Smooth muscle cell (in vitro differentiated cells): ENCODE data around the gene ACP3. TPM values are rescaled to one million over a fixed set of nuclear protein-coding genes. Genes with fewer than 3 reads are reported as not detected.

Experiments
- DNase-seq: peaks from one replicate; lab custom pipeline; 2025; ENCODE audit not compliant: unreplicated experiment; lab: John Stamatoyannopoulos, UW
- H2AFZ ChIP-seq: fragments of 200-600 bp; sonication (generic); 2 replicates; pipeline ENCODE4 v1.6.0; 2016; ENCODE audit warnings: antibody characterized with exemption, low read depth, mild to moderate bottlenecking
- H3F3A ChIP-seq: fragments of 200-600 bp; sonication (generic); 2 replicates; pipeline ENCODE4 v1.6.0; 2017; ENCODE audit warnings: antibody characterized with exemption, low read depth
- H3K27ac ChIP-seq: fragments of 200-600 bp; sonication (generic); 2 replicates; pipeline ENCODE4 v1.5.1; 2016; ENCODE audit warnings: low read depth, mild to moderate bottlenecking
- H3K27me3 ChIP-seq: fragments of 200-600 bp; sonication (generic); 2 replicates; pipeline ENCODE4 v1.6.1; 2016; ENCODE audit warnings: low read depth, mild to moderate bottlenecking
- H3K36me3 ChIP-seq: fragments of 200-600 bp; sonication (generic); 2 replicates; pipeline ENCODE4 v1.5.1; 2016; ENCODE audit warnings: low read depth
- H3K4me1 ChIP-seq: fragments of 200-600 bp; sonication (generic); 2 replicates; pipeline ENCODE4 v1.5.1; 2016; ENCODE audit warnings: low read depth
- H3K4me2 ChIP-seq: fragments of 200-600 bp; sonication (generic); 2 replicates; pipeline ENCODE4 v1.6.0; 2016; ENCODE audit warnings: mild to moderate bottlenecking
- H3K4me3 ChIP-seq: fragments of 200-600 bp; sonication (generic); 2 replicates; pipeline ENCODE4 v1.5.1; 2016; ENCODE audit warnings: mild to moderate bottlenecking
- H3K79me2 ChIP-seq: fragments of 200-600 bp; sonication (generic); 2 replicates; pipeline ENCODE4 v1.6.0; 2016; ENCODE audit warnings: low read depth, mild to moderate bottlenecking
- H3K9ac ChIP-seq: fragments of 200-600 bp; sonication (generic); 2 replicates; pipeline ENCODE4 v1.6.0; 2016; ENCODE audit warnings: low read depth
- H3K9me3 ChIP-seq: fragments of 200-600 bp; sonication (generic); replicated peaks from 2 replicates; pipeline ENCODE4 v1.5.1; 2016; ENCODE audit warnings: low read depth
- H4K20me1 ChIP-seq: fragments of 200-600 bp; sonication (generic); 2 replicates; pipeline ENCODE4 v1.6.0; 2016; ENCODE audit warnings: low read depth
- WGBS: methylation state at CpG from one replicate; pipeline ENCODE4 v1.1.7; 2016; ENCODE audit warnings: low lambda C conversion rate; 5-methylcytosine and 5-hydroxymethylcytosine counted together
- polyA plus RNA-seq: library from polyadenylated mRNA; unstranded; fragments of >200 nt; fragmentation: Nextera tagmentation; extraction: Ambion mirVana; gene quantifications from 2 replicates; pipeline ENCODE4 v1.2.1, GENCODE V29; 2016
- total RNA-seq: library from RNA; depleted of rRNA; stranded (reverse); fragments of >200 nt; gene quantifications from 2 replicates; pipeline ENCODE4 v1.2.3, GENCODE V29; 2014
- TF ChIP-seq, protein P1 (sequence below): fragments of 200-600 bp; sonication (generic); IDR thresholded peaks from 2 replicates; pipeline ENCODE4 v1.5.1; 2017; ENCODE audit warnings: borderline replicate concordance, mild to moderate bottlenecking, antibody characterized with exemption; ENCODE audit not compliant: insufficient read depth, poor library complexity, severe bottlenecking

Gene ACP3
- total and polyA plus RNA-seq, 2 experiments from 2014 or later = 35.8 to 36.6 TPM

DNA sequence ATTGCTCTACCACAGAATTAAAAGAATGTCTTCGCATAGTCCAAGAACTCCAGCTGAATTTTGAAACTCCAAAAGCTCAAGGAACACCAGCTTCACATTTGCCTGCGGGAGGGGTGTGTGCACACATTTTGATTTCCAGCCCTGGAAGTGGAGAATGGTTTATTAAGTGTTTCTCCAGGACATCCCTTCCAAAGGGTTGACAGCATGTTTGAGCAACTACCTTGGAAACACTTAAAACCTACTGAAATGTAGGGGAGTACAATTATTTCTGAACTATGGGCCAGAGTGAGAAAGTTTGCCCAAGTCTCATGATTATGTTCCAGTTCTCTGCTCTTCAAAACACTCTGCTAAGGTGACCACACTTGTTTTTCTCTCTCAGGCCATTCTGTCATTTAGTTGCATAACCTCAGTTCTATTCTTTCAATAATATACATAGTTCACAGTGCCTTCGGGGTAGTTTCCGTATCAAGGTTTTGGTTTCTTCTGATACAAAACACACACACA, 7.9 kb downstream of the ACP3 start:
- Histone ChIP-seq H4K20me1 (no peaks in the 10 kb centered on the region), H3K9me3 (no peaks in the 10 kb centered on the region), H3K4me3 (no peak overlapping the region), H3K27ac (no peak overlapping the region), H3K79me2 (no peaks in the 10 kb centered on the region), H3F3A (no peaks in the 10 kb centered on the region), H2AFZ (no peak overlapping the region), H3K9ac (no peak overlapping the region), H3K27me3 (no peaks in the 10 kb centered on the region), H3K36me3 (peaks cover 1% of the 10 kb centered on the region), H3K4me2 (no peak overlapping the region), H3K4me1 (no peaks in the 10 kb centered on the region)
- no peak for DNase-seq
- WGBS = 96% methylated on average over 4 of the region's 4 CpGs
- TF ChIP-seq, protein P1, sequence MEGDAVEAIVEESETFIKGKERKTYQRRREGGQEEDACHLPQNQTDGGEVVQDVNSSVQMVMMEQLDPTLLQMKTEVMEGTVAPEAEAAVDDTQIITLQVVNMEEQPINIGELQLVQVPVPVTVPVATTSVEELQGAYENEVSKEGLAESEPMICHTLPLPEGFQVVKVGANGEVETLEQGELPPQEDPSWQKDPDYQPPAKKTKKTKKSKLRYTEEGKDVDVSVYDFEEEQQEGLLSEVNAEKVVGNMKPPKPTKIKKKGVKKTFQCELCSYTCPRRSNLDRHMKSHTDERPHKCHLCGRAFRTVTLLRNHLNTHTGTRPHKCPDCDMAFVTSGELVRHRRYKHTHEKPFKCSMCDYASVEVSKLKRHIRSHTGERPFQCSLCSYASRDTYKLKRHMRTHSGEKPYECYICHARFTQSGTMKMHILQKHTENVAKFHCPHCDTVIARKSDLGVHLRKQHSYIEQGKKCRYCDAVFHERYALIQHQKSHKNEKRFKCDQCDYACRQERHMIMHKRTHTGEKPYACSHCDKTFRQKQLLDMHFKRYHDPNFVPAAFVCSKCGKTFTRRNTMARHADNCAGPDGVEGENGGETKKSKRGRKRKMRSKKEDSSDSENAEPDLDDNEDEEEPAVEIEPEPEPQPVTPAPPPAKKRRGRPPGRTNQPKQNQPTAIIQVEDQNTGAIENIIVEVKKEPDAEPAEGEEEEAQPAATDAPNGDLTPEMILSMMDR = no peak

DNA sequence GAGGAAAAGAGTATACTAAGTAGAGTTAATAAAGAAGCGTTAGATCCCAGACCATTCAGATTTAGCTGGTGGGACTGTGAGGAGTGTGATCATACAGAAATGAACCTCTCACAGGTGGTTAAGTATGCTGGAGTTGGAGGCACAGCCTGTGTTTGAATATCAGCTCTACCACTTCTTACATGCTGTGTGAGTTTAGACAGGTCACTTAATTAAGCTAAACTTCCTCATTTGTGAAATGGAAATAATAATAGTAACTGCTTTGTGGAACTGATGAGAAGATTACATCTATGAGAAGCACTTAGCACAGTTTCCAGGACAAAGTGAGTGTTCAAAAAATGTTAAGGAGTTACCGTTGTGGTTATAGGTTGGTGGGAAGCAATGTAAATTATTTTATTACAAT, 8.4 kb downstream of the ACP3 start:
- TF ChIP-seq, protein P1 = no peak
- H3K27ac ChIP-seq = no peak overlapping the region
- H3K36me3 ChIP-seq = peaks cover 4% of the 10 kb centered on the region
- H2AFZ ChIP-seq = no peak overlapping the region
- H3K9ac ChIP-seq = no peak overlapping the region
- no peaks in the 10 kb centered on the region for H3K4me1 ChIP-seq
- 90% methylated on average over 2 of the region's 2 CpGs for WGBS
- no peaks in the 10 kb centered on the region for H3K27me3 ChIP-seq
- DNase-seq = no peak
- H4K20me1 ChIP-seq = no peaks in the 10 kb centered on the region
- no peaks in the 10 kb centered on the region for H3K79me2 ChIP-seq
- no peaks in the 10 kb centered on the region for H3K9me3 ChIP-seq
- H3K4me2 ChIP-seq = no peak overlapping the region
- H3K4me3 ChIP-seq = no peak overlapping the region
- no peaks in the 10 kb centered on the region for H3F3A ChIP-seq

DNA sequence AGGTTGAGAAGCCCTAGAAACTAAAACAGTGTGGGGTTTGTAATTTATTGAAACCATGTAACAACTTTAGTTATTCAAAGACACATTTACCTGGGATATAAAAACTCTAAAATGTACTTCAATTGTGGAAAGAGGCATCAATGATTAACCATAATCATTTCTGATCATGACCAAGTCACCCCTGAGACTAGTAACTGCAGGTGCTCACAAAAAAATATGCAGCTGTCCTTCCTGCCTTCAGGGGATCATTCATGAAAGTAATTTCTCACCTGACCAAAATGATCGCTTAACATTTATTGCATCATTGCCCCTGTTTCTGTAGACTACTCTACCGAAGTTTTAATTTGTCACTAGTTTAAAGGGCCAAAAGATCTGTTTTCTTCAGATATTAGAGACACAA, 9.0 kb downstream of the ACP3 start:
- H3F3A ChIP-seq = no peaks in the 10 kb centered on the region
- no peaks in the 10 kb centered on the region for H3K9me3 ChIP-seq
- H3K4me3 ChIP-seq = no peak overlapping the region
- H3K79me2 ChIP-seq = no peaks in the 10 kb centered on the region
- H3K27ac ChIP-seq = no peak overlapping the region
- H3K4me1 ChIP-seq = no peaks in the 10 kb centered on the region
- H4K20me1 ChIP-seq = no peaks in the 10 kb centered on the region
- no peak overlapping the region for H3K9ac ChIP-seq
- no peak overlapping the region for H3K4me2 ChIP-seq
- DNase-seq = no peak
- no peak overlapping the region for H2AFZ ChIP-seq
- 92% methylated on average over 2 of the region's 2 CpGs for WGBS
- no peaks in the 10 kb centered on the region for H3K27me3 ChIP-seq
- TF ChIP-seq, protein P1 = no peak
- peaks cover 4% of the 10 kb centered on the region for H3K36me3 ChIP-seq

DNA sequence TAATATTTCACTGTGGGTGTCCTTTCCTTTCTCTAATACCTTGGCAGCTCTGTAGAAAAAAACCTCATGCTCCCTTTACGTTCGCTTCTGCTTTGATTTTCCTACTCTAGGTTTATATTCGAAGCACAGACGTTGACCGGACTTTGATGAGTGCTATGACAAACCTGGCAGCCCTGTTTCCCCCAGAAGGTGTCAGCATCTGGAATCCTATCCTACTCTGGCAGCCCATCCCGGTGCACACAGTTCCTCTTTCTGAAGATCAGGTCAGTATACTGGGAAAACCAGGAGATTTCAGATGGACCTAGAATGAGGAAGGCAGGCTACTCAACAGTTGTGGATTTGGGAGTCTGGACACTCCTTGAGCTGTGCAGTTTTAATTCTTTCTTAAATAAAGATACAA, 14.9 kb downstream of the ACP3 start:
- TF ChIP-seq, protein P1 = no peak
- WGBS = 94% methylated on average over 6 of the region's 6 CpGs
- no peak overlapping the region for H3K4me3 ChIP-seq
- H3K27ac ChIP-seq = no peak overlapping the region
- H3K9me3 ChIP-seq = no peaks in the 10 kb centered on the region
- DNase-seq = no peak
- no peaks in the 10 kb centered on the region for H3F3A ChIP-seq
- H3K79me2 ChIP-seq = no peaks in the 10 kb centered on the region
- H4K20me1 ChIP-seq = no peaks in the 10 kb centered on the region
- H3K27me3 ChIP-seq = no peaks in the 10 kb centered on the region
- H3K36me3 ChIP-seq = peaks cover 15% of the 10 kb centered on the region
- H3K4me2 ChIP-seq = no peak overlapping the region
- H2AFZ ChIP-seq = no peak overlapping the region
- no peaks in the 10 kb centered on the region for H3K4me1 ChIP-seq
- H3K9ac ChIP-seq = no peak overlapping the region
